H9 (cell line): ENCODE results near the gene HES6. TPM values are rescaled to one million over a fixed set of nuclear protein-coding genes. Genes with fewer than 3 reads are reported as not detected.

Experiments
- DNase-seq: peaks from one replicate; pipeline ENCODE4 v3.0.0-alpha.2; 2017
- H2AFZ ChIP-seq: one replicate; pipeline ENCODE4 v1.6.1; 2013; ENCODE audit warnings: mild to moderate bottlenecking, low read length, control low read depth, moderate library complexity
- H2AK5ac ChIP-seq: 2 replicates; pipeline ENCODE4 v1.6.1; 2013; ENCODE audit warnings: low read length, control low read depth, mixed read lengths; ENCODE audit not compliant: insufficient read length
- H2BK120ac ChIP-seq: one replicate; pipeline ENCODE4 v1.6.1; 2013; ENCODE audit warnings: low read depth, mild to moderate bottlenecking, low read length, control low read depth, inconsistent platforms; ENCODE audit not compliant: poor library complexity, severe bottlenecking
- H2BK12ac ChIP-seq: 2 replicates; pipeline ENCODE4 v1.6.1; 2013; ENCODE audit warnings: low read length, control low read depth, mixed read lengths, low read depth; ENCODE audit not compliant: insufficient read length
- H2BK15ac ChIP-seq: 2 replicates; pipeline ENCODE4 v1.6.1; 2013; ENCODE audit warnings: low read depth, low read length, control low read depth
- H2BK20ac ChIP-seq: one replicate; pipeline ENCODE4 v1.6.1; 2013; ENCODE audit warnings: low read depth, mild to moderate bottlenecking, low read length, control low read depth, inconsistent platforms; ENCODE audit not compliant: poor library complexity, severe bottlenecking
- H2BK5ac ChIP-seq: 2 replicates; pipeline ENCODE4 v1.6.1; 2013; ENCODE audit warnings: low read length, control low read depth, mixed read lengths; ENCODE audit not compliant: insufficient read length
- H3K14ac ChIP-seq: 2 replicates; pipeline ENCODE4 v1.6.1; 2013; ENCODE audit warnings: low read length, control low read depth; ENCODE audit not compliant: insufficient read depth
- H3K18ac ChIP-seq: 2 replicates; pipeline ENCODE4 v1.6.1; 2013; ENCODE audit warnings: low read depth, mild to moderate bottlenecking, mixed read lengths, low read length, control low read depth; ENCODE audit not compliant: insufficient read length
- H3K23ac ChIP-seq: 2 replicates; pipeline ENCODE4 v1.6.1; 2013; ENCODE audit warnings: low read length, control low read depth, mixed read lengths, low read depth; ENCODE audit not compliant: insufficient read length
- H3K23me2 ChIP-seq: 2 replicates; pipeline ENCODE4 v1.6.1; 2013; ENCODE audit warnings: low read depth, mild to moderate bottlenecking, mixed read lengths, low read length, control low read depth; ENCODE audit not compliant: insufficient read length, poor library complexity, severe bottlenecking
- H3K27ac ChIP-seq: 2 replicates; pipeline ENCODE4 v1.5.1; 2013; ENCODE audit warnings: low read length, control low read depth, mixed read lengths, low read depth; ENCODE audit not compliant: insufficient read length
- H3K27me3 ChIP-seq: 2 replicates; pipeline ENCODE4 v1.6.1; 2013; ENCODE audit warnings: low read length, control low read depth, inconsistent platforms; ENCODE audit not compliant: insufficient read depth
- H3K4ac ChIP-seq: 2 replicates; pipeline ENCODE4 v1.6.1; 2013; ENCODE audit warnings: low read depth, mild to moderate bottlenecking, control low read depth, inconsistent platforms, low read length, moderate library complexity
- H3K4me1 ChIP-seq: 2 replicates; pipeline ENCODE4 v1.6.1; 2013; ENCODE audit warnings: low read length, control low read depth, inconsistent platforms; ENCODE audit not compliant: insufficient read depth
- H3K4me2 ChIP-seq: 2 replicates; pipeline ENCODE4 v1.6.1; 2013; ENCODE audit warnings: low read length, control low read depth, mixed read lengths; ENCODE audit not compliant: insufficient read length, insufficient read depth
- H3K56ac ChIP-seq: 2 replicates; pipeline ENCODE4 v1.6.1; 2013; ENCODE audit warnings: low read depth, mild to moderate bottlenecking, mixed read lengths, low read length, control low read depth; ENCODE audit not compliant: insufficient read length
- H3K79me1 ChIP-seq: 2 replicates; pipeline ENCODE4 v1.6.1; 2013; ENCODE audit warnings: low read depth, mild to moderate bottlenecking, moderate library complexity, low read length, control low read depth, inconsistent platforms; ENCODE audit not compliant: insufficient read depth, poor library complexity, severe bottlenecking
- H3K79me2 ChIP-seq: 2 replicates; pipeline ENCODE4 v1.6.1; 2013; ENCODE audit warnings: low read length, control low read depth, inconsistent platforms; ENCODE audit not compliant: insufficient read depth
- H3K9ac ChIP-seq: 2 replicates; pipeline ENCODE4 v1.6.1; 2013; ENCODE audit warnings: low read length, control low read depth, mixed read lengths; ENCODE audit not compliant: insufficient read length; ENCODE audit errors: extremely low read depth
- H3K9me3 ChIP-seq: one replicate; pipeline ENCODE4 v1.6.1; 2013; ENCODE audit warnings: low read depth, low read length, inconsistent platforms; ENCODE audit not compliant: control insufficient read depth
- H3T11ph ChIP-seq: one replicate; pipeline ENCODE4 v1.6.1; 2013; ENCODE audit warnings: mild to moderate bottlenecking, low read length, control low read depth, inconsistent platforms
- H4K20me1 ChIP-seq: one replicate; pipeline ENCODE4 v1.6.1; 2013; ENCODE audit not compliant: control insufficient read depth, insufficient read length, insufficient read depth
- H4K5ac ChIP-seq: 2 replicates; pipeline ENCODE4 v1.6.1; 2013; ENCODE audit warnings: low read depth, mild to moderate bottlenecking, mixed read lengths, low read length, control low read depth; ENCODE audit not compliant: insufficient read length
- H4K8ac ChIP-seq: replicated peaks from 2 replicates; pipeline ENCODE4 v1.6.1; 2013; ENCODE audit warnings: low read length, control low read depth, mixed read lengths, low read depth; ENCODE audit not compliant: insufficient read length
- H4K91ac ChIP-seq: 2 replicates; pipeline ENCODE4 v1.6.1; 2013; ENCODE audit warnings: low read depth, mild to moderate bottlenecking, moderate library complexity, mixed read lengths, low read length, control low read depth; ENCODE audit not compliant: insufficient read length
- H3K27ac Mint-ChIP-seq, 3 experiments: 2 replicates in 2 of 3; 3 replicates in 1 of 3; pipeline ENCODE4 v1.8.0; 2020 to 2021; ENCODE audit warnings: mixed read lengths in 3 of 3, mild to moderate bottlenecking in 1 of 3, moderate library complexity in 1 of 3
- H3K27me3 Mint-ChIP-seq: 2 replicates; pipeline ENCODE4 v1.8.0; 2021; ENCODE audit warnings: low read depth, mild to moderate bottlenecking, moderate library complexity, mixed read lengths
- H3K36me3 Mint-ChIP-seq, 3 experiments: 2 replicates in 2 of 3; 3 replicates in 1 of 3; pipeline ENCODE4 v1.8.0; 2020 to 2021; ENCODE audit warnings: low read depth in 3 of 3, mixed read lengths in 3 of 3; ENCODE audit not compliant: insufficient read depth in 1 of 3
- H3K4me1 Mint-ChIP-seq, 2 experiments: 2 replicates each; pipeline ENCODE4 v1.8.0; 2020; ENCODE audit warnings: mixed read lengths in 2 of 2
- H3K4me3 Mint-ChIP-seq, 2 experiments: 2 replicates in 1 of 2; 3 replicates in 1 of 2; pipeline ENCODE4 v1.8.0; 2020 to 2021; ENCODE audit warnings: mild to moderate bottlenecking in 2 of 2, mixed read lengths in 2 of 2, moderate library complexity in 1 of 2
- H3K9me3 Mint-ChIP-seq, 2 experiments: 2 replicates in 1 of 2; 3 replicates in 1 of 2; pipeline ENCODE4 v1.8.0; 2020; ENCODE audit warnings: mild to moderate bottlenecking in 2 of 2, mixed read lengths in 2 of 2, moderate library complexity in 1 of 2
- WGBS: extraction: QIAGEN DNeasy Blood & Tissue Kit; methylation state at CpG from one replicate; pipeline ENCODE4 v1.1.7; 2013; ENCODE audit warnings: missing lambda C conversion rate, low lambda C conversion rate, mixed read lengths; ENCODE audit not compliant: insufficient read length; ENCODE audit errors: extremely low coverage; 5-methylcytosine and 5-hydroxymethylcytosine counted together
- total RNA-seq: library from RNA; stranded (reverse); gene quantifications from 2 replicates; pipeline ENCODE4 v1.2.1, GENCODE V29; 2021
- TF ChIP-seq, protein P1 (sequence below): fragments of 200-600 bp; sonication (generic); conservative IDR thresholded peaks from 3 replicates; pipeline ENCODE4 v1.8.0; 2021; ENCODE audit warnings: antibody characterized with exemption, mild to moderate bottlenecking

HES6 gene
- total RNA-seq, 1 experiment from 2014 or later = 27.1 TPM

DNA sequence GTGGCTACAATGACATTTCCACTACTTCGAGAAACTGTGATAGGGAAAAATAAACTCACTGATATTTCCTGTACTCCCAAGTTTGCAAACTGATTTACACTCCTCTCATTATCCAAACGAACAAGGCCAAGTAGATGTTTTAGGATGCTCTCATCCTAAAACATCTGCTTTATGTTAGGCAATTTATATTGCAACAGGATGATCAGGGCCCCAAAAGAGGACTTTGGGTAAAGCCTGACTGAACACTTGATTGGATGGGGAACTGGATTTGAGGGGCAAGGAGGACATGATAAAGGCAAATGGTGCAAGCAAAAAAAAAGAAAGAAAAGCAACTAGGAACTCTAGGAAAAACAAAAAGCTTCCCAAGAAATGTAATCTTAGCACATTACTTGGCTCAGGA is 2.1 kb upstream of the HES6 start:
- H4K20me1 ChIP-seq = no peaks in the 10 kb centered on the region
- peaks cover 3% of the 10 kb centered on the region; the same call in 1 of the 2 replicates for H3K4me1 ChIP-seq
- H3K14ac ChIP-seq = no peak overlapping the region
- Mint-ChIP-seq H3K36me3 (peaks cover 11 to 14% (median 14%) of the 10 kb centered on the region in 3 experiments), H3K4me3 (peak overlapping the region; percentile 50 to 58; a peak in 3 of 5 replicates), H3K4me1 (peaks cover 12 to 18% of the 10 kb centered on the region in 2 experiments), H3K9me3 (peaks cover 2 to 3% of the 10 kb centered on the region in 2 experiments; a peak in 3 of 5 replicates), H3K27ac (no peak overlapping the region), H3K27me3 (peaks cover 33% of the 10 kb centered on the region)
- H3K56ac ChIP-seq = no peak overlapping the region
- H3K23me2 ChIP-seq = peaks cover 4% of the 10 kb centered on the region
- no peaks in the 10 kb centered on the region for H3K9me3 ChIP-seq
- no peak for DNase-seq
- H4K8ac ChIP-seq = no peak overlapping the region
- no peak overlapping the region for H3K9ac ChIP-seq
- H3K79me1 ChIP-seq = no peaks in the 10 kb centered on the region
- H3T11ph ChIP-seq = no peak overlapping the region
- no peak overlapping the region for H2BK20ac ChIP-seq
- no peak overlapping the region for H3K4me2 ChIP-seq
- H2AFZ ChIP-seq = no peak overlapping the region
- no peak overlapping the region for H2BK5ac ChIP-seq
- H2BK15ac ChIP-seq = no peak overlapping the region
- peaks cover 7% of the 10 kb centered on the region; the same call in 1 of the 2 replicates for H3K27me3 ChIP-seq
- H3K27ac ChIP-seq = no peak overlapping the region
- no peak overlapping the region for H3K4ac ChIP-seq
- H3K18ac ChIP-seq = no peak overlapping the region
- H2BK120ac ChIP-seq = no peak overlapping the region
- TF ChIP-seq, protein P1, sequence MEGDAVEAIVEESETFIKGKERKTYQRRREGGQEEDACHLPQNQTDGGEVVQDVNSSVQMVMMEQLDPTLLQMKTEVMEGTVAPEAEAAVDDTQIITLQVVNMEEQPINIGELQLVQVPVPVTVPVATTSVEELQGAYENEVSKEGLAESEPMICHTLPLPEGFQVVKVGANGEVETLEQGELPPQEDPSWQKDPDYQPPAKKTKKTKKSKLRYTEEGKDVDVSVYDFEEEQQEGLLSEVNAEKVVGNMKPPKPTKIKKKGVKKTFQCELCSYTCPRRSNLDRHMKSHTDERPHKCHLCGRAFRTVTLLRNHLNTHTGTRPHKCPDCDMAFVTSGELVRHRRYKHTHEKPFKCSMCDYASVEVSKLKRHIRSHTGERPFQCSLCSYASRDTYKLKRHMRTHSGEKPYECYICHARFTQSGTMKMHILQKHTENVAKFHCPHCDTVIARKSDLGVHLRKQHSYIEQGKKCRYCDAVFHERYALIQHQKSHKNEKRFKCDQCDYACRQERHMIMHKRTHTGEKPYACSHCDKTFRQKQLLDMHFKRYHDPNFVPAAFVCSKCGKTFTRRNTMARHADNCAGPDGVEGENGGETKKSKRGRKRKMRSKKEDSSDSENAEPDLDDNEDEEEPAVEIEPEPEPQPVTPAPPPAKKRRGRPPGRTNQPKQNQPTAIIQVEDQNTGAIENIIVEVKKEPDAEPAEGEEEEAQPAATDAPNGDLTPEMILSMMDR = no peak
- H2AK5ac ChIP-seq = no peak overlapping the region
- no peak overlapping the region for H2BK12ac ChIP-seq
- no peak overlapping the region for H4K5ac ChIP-seq
- no CpG with 5 or more reads among the region's 2 CpGs for WGBS
- no peaks in the 10 kb centered on the region; the same call in 1 of the 2 replicates for H3K79me2 ChIP-seq
- no peak overlapping the region for H4K91ac ChIP-seq
- H3K23ac ChIP-seq = no peak overlapping the region
